Endodermal cell (in vitro differentiated cells): Measurements from ENCODE around the gene VCPKMT. TPM values are rescaled to one million over a fixed set of nuclear protein-coding genes. Genes with fewer than 3 reads are reported as not detected.

ENCODE experiments used
- DNase-seq: peaks from one replicate; pipeline ENCODE4 v3.0.0-alpha.2; 2017
- H3K27ac ChIP-seq: 2 replicates; pipeline ENCODE4 v1.5.1; 2013; ENCODE audit warnings: mild to moderate bottlenecking, low read depth, low read length, moderate library complexity
- H3K27me3 ChIP-seq: 2 replicates; pipeline ENCODE4 v1.6.1; 2013; ENCODE audit warnings: mild to moderate bottlenecking, low read length, moderate library complexity; ENCODE audit not compliant: insufficient read depth, control insufficient read depth, poor library complexity, severe bottlenecking
- H3K36me3 ChIP-seq: 2 replicates; pipeline ENCODE4 v1.7.0; 2013; ENCODE audit warnings: mild to moderate bottlenecking, low read length, moderate library complexity; ENCODE audit not compliant: control insufficient read depth, insufficient read depth
- H3K4me1 ChIP-seq: one replicate; pipeline ENCODE4 v1.7.0; 2013; ENCODE audit warnings: low read length; ENCODE audit not compliant: control insufficient read depth, insufficient read depth
- H3K4me3 ChIP-seq: 2 replicates; pipeline ENCODE4 v1.5.1; 2013; ENCODE audit warnings: mild to moderate bottlenecking, low read length, moderate library complexity
- H3K9ac ChIP-seq: 2 replicates; pipeline ENCODE4 v1.6.1; 2013; ENCODE audit warnings: mild to moderate bottlenecking, low read length, moderate library complexity; ENCODE audit not compliant: poor library complexity, severe bottlenecking; ENCODE audit errors: extremely low read depth
- H3K9me3 ChIP-seq: 2 replicates; pipeline ENCODE4 v1.6.1; 2013; ENCODE audit warnings: mild to moderate bottlenecking, low read length, moderate library complexity; ENCODE audit not compliant: control insufficient read depth
- H3K27ac Mint-ChIP-seq: 2 replicates; pipeline ENCODE4 v1.8.0; 2020; ENCODE audit warnings: mixed read lengths
- H3K27me3 Mint-ChIP-seq: 2 replicates; pipeline ENCODE4 v1.8.0; 2021; ENCODE audit warnings: mild to moderate bottlenecking, mixed read lengths; ENCODE audit not compliant: insufficient read depth
- H3K36me3 Mint-ChIP-seq: 2 replicates; pipeline ENCODE4 v1.8.0; 2020; ENCODE audit warnings: low read depth, mixed read lengths
- H3K4me1 Mint-ChIP-seq: 2 replicates; pipeline ENCODE4 v1.8.0; 2020; ENCODE audit warnings: mixed read lengths
- H3K4me3 Mint-ChIP-seq: 2 replicates; pipeline ENCODE4 v1.8.0; 2020; ENCODE audit warnings: mild to moderate bottlenecking, moderate library complexity, mixed read lengths
- H3K9me3 Mint-ChIP-seq: 2 replicates; pipeline ENCODE4 v1.8.0; 2020; ENCODE audit warnings: mild to moderate bottlenecking, mixed read lengths
- WGBS, 2 experiments: methylation state at CpG; one replicate each; pipeline versions ENCODE4 v1.1.5 to v1.1.7; 2013; ENCODE audit warnings: missing lambda C conversion rate in 2 of 2, mixed read lengths in 1 of 2; ENCODE audit not compliant: insufficient coverage in 1 of 2, insufficient read length in 1 of 2; 5-methylcytosine and 5-hydroxymethylcytosine counted together
- long read RNA-seq, 4 experiments: library from polyadenylated mRNA in 2 of 4; library from RNA in 1 of 4; library from capped mRNA in 1 of 4; stranded (forward) in 3 of 4; unstranded in 1 of 4; transcript quantifications; one replicate each; pipeline ENCODE4 v2.0.0, GENCODE V29; 2020 to 2021; ENCODE audit warnings: inconsistent platforms in 1 of 4
- polyA plus RNA-seq, 2 experiments: library from polyadenylated mRNA; stranded (reverse); fragments of 50-300 nt; gene quantifications; one replicate each; pipeline ENCODE4 v1.2.3, GENCODE V29; 2013
- total RNA-seq, 2 donors: library from RNA; stranded (reverse); fragmentation: NEBNext Ultra II Directional in 1 of 2; extraction: Animal tissue kit (Norgen Biotek cat#: 25700) in 1 of 2; gene quantifications; 2 replicates in 1 of 2; 3 replicates in 1 of 2; pipeline ENCODE4 v1.2.1, GENCODE V29; 2021
- TF ChIP-seq, protein P1 (sequence below): fragments of 200-600 bp; sonication (generic); conservative IDR thresholded peaks from 2 replicates; pipeline ENCODE4 v1.5.0; 2021; ENCODE audit warnings: antibody characterized with exemption, mild to moderate bottlenecking

VCPKMT gene
- total RNA-seq = 10 to 100 TPM in 1 of 2 donors, 1 to 10 TPM in 1; 9.6 to 13.4 TPM
- polyA plus RNA-seq (2013, experiment 1 of 2) = 13.3 TPM
- polyA plus RNA-seq (2013, experiment 2 of 2) = 13.7 TPM
- long read RNA-seq, experiment 1, partial matches to known transcripts = 1 of 3 reads
- long read RNA-seq, experiment 1, other reads (novel, unspliced or antisense) = 2 of 3 reads
- long read RNA-seq, experiment 2, partial matches to known transcripts = 1 of 11 reads
- long read RNA-seq, experiment 2, other reads (novel, unspliced or antisense) = 5 of 11 reads
- long read RNA-seq, experiment 3, transcript VCPKMT-201 (5 exons, 795 nt) = minor isoform, 6 of 47 reads
- long read RNA-seq, experiment 3, transcript VCPKMT-204 (6 exons, 1,793 nt) = minor isoform, 5 of 47 reads
- long read RNA-seq, experiment 3, transcript VCPKMT-202 (6 exons, 1,761 nt) = major isoform, 17 of 47 reads
- long read RNA-seq, experiment 3, partial matches to known transcripts = 3 of 47 reads
- long read RNA-seq, experiment 3, other reads (novel, unspliced or antisense) = 15 of 47 reads
- long read RNA-seq, experiment 4, transcript VCPKMT-202 (6 exons, 1,761 nt) = minor isoform, 12 of 42 reads
- long read RNA-seq, experiment 4, transcript VCPKMT-204 (6 exons, 1,793 nt) = major isoform, 13 of 42 reads
- long read RNA-seq, experiment 4, partial matches to known transcripts = 2 of 42 reads
- long read RNA-seq, experiment 4, other reads (novel, unspliced or antisense) = 11 of 42 reads

GRCh38 chr14:50116181-50116956 is at the start of gene VCPKMT:
VCPKMT (minus strand) TSS chr14:50116572; CDS start chr14:50116552, 20 bp downstream.
- Histone ChIP-seq H3K9me3 (no peaks in the 10 kb centered on the region), H3K27ac (peak within 1 kb of the TSS; percentile 91), H3K36me3 (peaks cover 46% of the 10 kb centered on the region), H3K9ac (peak within 1 kb of the TSS; percentile 90), H3K4me3 (peak within 1 kb of the TSS; percentile 89), H3K27me3 (no peaks in the 10 kb centered on the region), H3K4me1 (peaks cover 4% of the 10 kb centered on the region)
- TF ChIP-seq, protein P1, sequence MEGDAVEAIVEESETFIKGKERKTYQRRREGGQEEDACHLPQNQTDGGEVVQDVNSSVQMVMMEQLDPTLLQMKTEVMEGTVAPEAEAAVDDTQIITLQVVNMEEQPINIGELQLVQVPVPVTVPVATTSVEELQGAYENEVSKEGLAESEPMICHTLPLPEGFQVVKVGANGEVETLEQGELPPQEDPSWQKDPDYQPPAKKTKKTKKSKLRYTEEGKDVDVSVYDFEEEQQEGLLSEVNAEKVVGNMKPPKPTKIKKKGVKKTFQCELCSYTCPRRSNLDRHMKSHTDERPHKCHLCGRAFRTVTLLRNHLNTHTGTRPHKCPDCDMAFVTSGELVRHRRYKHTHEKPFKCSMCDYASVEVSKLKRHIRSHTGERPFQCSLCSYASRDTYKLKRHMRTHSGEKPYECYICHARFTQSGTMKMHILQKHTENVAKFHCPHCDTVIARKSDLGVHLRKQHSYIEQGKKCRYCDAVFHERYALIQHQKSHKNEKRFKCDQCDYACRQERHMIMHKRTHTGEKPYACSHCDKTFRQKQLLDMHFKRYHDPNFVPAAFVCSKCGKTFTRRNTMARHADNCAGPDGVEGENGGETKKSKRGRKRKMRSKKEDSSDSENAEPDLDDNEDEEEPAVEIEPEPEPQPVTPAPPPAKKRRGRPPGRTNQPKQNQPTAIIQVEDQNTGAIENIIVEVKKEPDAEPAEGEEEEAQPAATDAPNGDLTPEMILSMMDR = no peak
- Mint-ChIP-seq H3K27me3 (no peaks in the 10 kb centered on the region), H3K9me3 (no peaks in the 10 kb centered on the region), H3K4me1 (peaks cover 11% of the 10 kb centered on the region), H3K4me3 (peak within 1 kb of the TSS; percentile 91), H3K27ac (peak within 1 kb of the TSS; percentile 99), H3K36me3 (peaks cover 43% of the 10 kb centered on the region)
- 0% methylated on average over 46 to 63 of the region's 63 CpGs for WGBS, 2 experiments
- peak; percentile 96 for DNase-seq

GRCh38 chr14:50156111-50156510 is 39.7 kb upstream of the VCPKMT start:
- no peaks in the 10 kb centered on the region for H3K9me3 ChIP-seq
- no peak overlapping the region for H3K27ac ChIP-seq
- H3K36me3 ChIP-seq = peaks cover 41% of the 10 kb centered on the region
- TF ChIP-seq, protein P1 = no peak
- no peak for DNase-seq
- H3K9ac ChIP-seq = no peak overlapping the region
- H3K27me3 ChIP-seq = no peaks in the 10 kb centered on the region
- no peaks in the 10 kb centered on the region for H3K4me1 ChIP-seq
- Mint-ChIP-seq H3K9me3 (no peaks in the 10 kb centered on the region), H3K36me3 (peaks cover 26% of the 10 kb centered on the region), H3K4me1 (no peaks in the 10 kb centered on the region), H3K27me3 (no peaks in the 10 kb centered on the region), H3K27ac (no peak overlapping the region), H3K4me3 (no peak overlapping the region)
- 93% methylated on average over 3 of the region's 4 CpGs; no CpG with 5 or more reads in 1 of the 2 experiments for WGBS, 2 experiments
- H3K4me3 ChIP-seq = no peak overlapping the region

GRCh38 chr14:50148799-50149198 is 32.4 kb upstream of the VCPKMT start:
- DNase-seq = no peak
- Histone ChIP-seq H3K4me3 (no peak overlapping the region), H3K27me3 (no peaks in the 10 kb centered on the region), H3K4me1 (no peaks in the 10 kb centered on the region), H3K36me3 (peaks cover 36% of the 10 kb centered on the region), H3K27ac (no peak overlapping the region), H3K9ac (no peak overlapping the region), H3K9me3 (no peaks in the 10 kb centered on the region)
- 95 to 100% methylated on average over 4 of the region's 4 CpGs for WGBS, 2 experiments
- Mint-ChIP-seq H3K9me3 (no peaks in the 10 kb centered on the region), H3K27me3 (no peaks in the 10 kb centered on the region), H3K4me3 (no peak overlapping the region), H3K27ac (no peak overlapping the region), H3K36me3 (peaks cover 43% of the 10 kb centered on the region), H3K4me1 (no peaks in the 10 kb centered on the region)
- TF ChIP-seq, protein P1 = no peak
